Natural killer cell treated with Interleukin-12 subunit alpha and Interleukin-12 subunit beta and Interleukin-15 and Interleukin-18, amount 100 ng/mL, for 72 hours (primary cell): ENCODE measurements around the gene ASB7. TPM values are rescaled to one million over a fixed set of nuclear protein-coding genes. Genes with fewer than 3 reads are reported as not detected.
"Not testable (repeated sequence)": the region's sequence is repeated elsewhere in the genome, so short reads cannot be mapped to it uniquely, and the experiment has no call there.

ENCODE experiments used
- ATAC-seq, 2 donors: fragments of 150-1000 bp; cut with Tn5 transposase in 1 of 2; sonication (Bioruptor Pico), chemical (Tn5 transposase) in 1 of 2; 2 replicates each; pipeline ENCODE4 v1.10.0; 2021
- DNase-seq: peaks from one replicate; pipeline ENCODE4 v3.0.0; 2022; ENCODE audit warnings: low spot score
- H3K27ac Mint-ChIP-seq, 2 donors: 1 replicate in 1 of 2; 2 replicates in 1 of 2; pipeline ENCODE4 v1.8.0; 2022; ENCODE audit warnings: mixed read lengths in 2 of 2, mild to moderate bottlenecking in 1 of 2, moderate library complexity in 1 of 2
- H3K27me3 Mint-ChIP-seq, 2 donors: 1 replicate in 1 of 2; 2 replicates in 1 of 2; pipeline ENCODE4 v1.8.0; 2022; ENCODE audit warnings: mixed read lengths in 2 of 2
- H3K36me3 Mint-ChIP-seq: one replicate; pipeline ENCODE4 v1.8.0; 2022; ENCODE audit warnings: mixed read lengths
- H3K4me1 Mint-ChIP-seq, 2 donors: 1 replicate in 1 of 2; 2 replicates in 1 of 2; pipeline ENCODE4 v1.8.0; 2022; ENCODE audit warnings: low read depth in 2 of 2, mixed read lengths in 2 of 2, mild to moderate bottlenecking in 1 of 2
- H3K4me3 Mint-ChIP-seq: one replicate; pipeline ENCODE4 v1.8.0; 2022; ENCODE audit warnings: mixed read lengths
- H3K9me3 Mint-ChIP-seq: 2 replicates; pipeline ENCODE4 v1.8.0; 2022; ENCODE audit warnings: mixed read lengths
- total RNA-seq, 2 donors: library from RNA; stranded (reverse); gene quantifications; one replicate each; pipeline ENCODE4 v1.2.3, GENCODE V29; 2022

Gene ASB7
- total RNA-seq, 2 donors from 2014 or later = 18.9 to 19.2 TPM

DNA sequence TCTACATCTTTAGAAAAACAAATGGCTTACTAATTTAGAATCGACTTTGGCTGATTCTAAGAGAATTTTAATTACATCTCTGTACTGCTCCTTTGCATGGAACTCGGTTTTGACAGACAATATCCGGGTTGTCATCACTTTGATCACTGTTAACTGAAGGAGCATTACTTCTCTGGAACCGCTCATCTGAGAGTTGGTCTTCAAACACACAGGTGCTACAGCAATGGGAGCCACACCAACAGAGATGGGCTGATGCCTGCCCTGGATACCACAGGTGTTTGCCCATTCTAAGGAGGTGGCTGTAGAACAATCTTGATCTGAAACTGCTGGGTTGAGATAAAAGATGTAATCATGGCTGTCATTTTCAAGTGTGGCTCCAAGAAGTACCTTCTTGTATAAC is 22.0 kb upstream of the ASB7 start:
- no peak for ATAC-seq
- Mint-ChIP-seq H3K27me3 (no peaks in the 10 kb centered on the region), H3K27ac (no peak overlapping the region), H3K36me3 (peaks cover 16% of the 10 kb centered on the region), H3K9me3 (peaks cover 12% of the 10 kb centered on the region), H3K4me3 (no peak overlapping the region), H3K4me1 (peaks cover 18 to 26% of the 10 kb centered on the region in 2 donors)
- no peak for DNase-seq

- Mint-ChIP-seq H3K27ac (no peak overlapping the region), H3K4me1 (peaks cover 29% of the 10 kb centered on the region in 2 donors), H3K36me3 (peaks cover 18% of the 10 kb centered on the region), H3K4me3 (no peak overlapping the region), H3K27me3 (no peaks in the 10 kb centered on the region), H3K9me3 (no peaks in the 10 kb centered on the region)
- DNase-seq = no peak
- no peak for ATAC-seq
These were observed 13.6 kb upstream of the ASB7 start for GRCh38 chr15:100588638-100589242.

- H3K27me3 Mint-ChIP-seq, H3K9me3 Mint-ChIP-seq, DNase-seq, H3K4me3 Mint-ChIP-seq, ATAC-seq: not testable (repeated sequence)
- H3K27ac Mint-ChIP-seq = peak overlapping the region; percentile 23 to 36
- peaks cover 30 to 35% of the 10 kb centered on the region in 2 donors for H3K4me1 Mint-ChIP-seq
- peaks cover 19% of the 10 kb centered on the region for H3K36me3 Mint-ChIP-seq
These were observed 11.2 kb upstream of the ASB7 start for GRCh38 chr15:100591163-100591562.

DNA sequence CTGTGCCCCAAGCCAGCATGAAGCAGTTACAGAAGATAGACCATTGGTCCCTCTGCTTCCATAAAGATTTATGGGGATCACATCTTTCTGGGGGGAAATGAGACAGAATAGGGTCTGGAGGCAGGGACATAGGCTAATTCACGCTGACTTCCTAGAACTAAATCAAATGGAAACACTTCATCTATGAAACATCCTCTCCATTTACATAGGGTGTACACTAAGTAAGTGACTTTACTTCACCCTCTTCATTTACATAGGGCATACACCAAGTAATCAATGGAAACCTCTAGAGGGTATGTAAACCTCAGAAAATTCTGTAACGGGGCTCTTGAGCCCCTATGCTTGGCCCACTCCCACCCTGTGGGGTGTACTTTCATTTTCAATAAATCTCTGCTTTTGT is 10.6 kb upstream of the ASB7 start:
- Mint-ChIP-seq H3K4me1 (peaks cover 31 to 42% of the 10 kb centered on the region in 2 donors), H3K36me3 (peaks cover 19% of the 10 kb centered on the region), H3K9me3 (no peaks in the 10 kb centered on the region), H3K27ac (peak overlapping the region; percentile 23 to 36), H3K4me3 (peak overlapping the region; percentile 18), H3K27me3 (no peaks in the 10 kb centered on the region)
- no peak for DNase-seq
- ATAC-seq = no peak

DNA sequence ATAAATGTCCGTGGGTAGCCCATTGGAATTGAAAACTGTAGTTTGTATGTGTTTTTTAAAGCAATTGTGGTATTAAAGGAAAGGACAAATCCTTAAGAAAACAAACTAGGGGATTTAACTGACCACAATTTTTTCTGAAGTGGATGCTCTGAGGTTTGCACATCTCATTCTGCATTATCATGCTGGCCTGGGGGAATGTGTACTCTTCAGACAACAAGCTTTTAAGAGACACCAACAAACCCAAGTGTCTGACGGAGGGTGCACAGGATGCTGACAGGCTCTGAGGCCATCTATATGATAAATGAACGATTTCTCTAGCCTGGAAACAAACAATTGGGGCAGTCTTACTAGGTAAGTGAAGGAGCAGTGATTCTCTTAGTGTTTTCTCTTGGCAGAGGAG is 9.5 kb upstream of the ASB7 start:
- peaks cover 39 to 45% of the 10 kb centered on the region in 2 donors for H3K4me1 Mint-ChIP-seq

DNA sequence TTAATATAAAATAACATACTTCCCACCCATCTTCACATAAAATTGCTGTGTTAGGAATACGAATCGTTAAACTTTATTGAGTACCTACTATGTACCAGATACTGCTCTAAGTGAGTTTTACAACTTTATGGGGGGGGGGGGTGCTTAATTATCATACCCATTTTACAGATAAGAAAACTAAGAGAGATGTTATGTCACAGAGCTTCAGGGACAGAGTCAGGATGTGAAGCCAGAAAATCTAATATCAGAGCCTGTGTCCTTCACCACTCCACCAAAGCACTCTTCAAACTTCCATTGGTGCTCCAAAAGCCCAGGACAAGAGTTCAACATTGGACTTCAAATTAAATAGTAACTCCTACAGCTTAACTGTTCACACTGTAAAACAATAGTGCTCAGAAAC is 9.0 kb upstream of the ASB7 start:
- Mint-ChIP-seq H3K9me3 (no peaks in the 10 kb centered on the region), H3K27me3 (no peaks in the 10 kb centered on the region), H3K36me3 (peaks cover 12% of the 10 kb centered on the region), H3K4me1 (peaks cover 42 to 47% of the 10 kb centered on the region in 2 donors), H3K27ac (peak overlapping the region in 1 of 2 donors; percentile 23), H3K4me3 (no peak overlapping the region)
- no peak for DNase-seq
- no peak for ATAC-seq

More for the DNA sequence above, 9.5 kb upstream of the ASB7 start:
- H3K27me3 Mint-ChIP-seq = no peaks in the 10 kb centered on the region
- H3K4me3 Mint-ChIP-seq = no peak overlapping the region
- H3K27ac Mint-ChIP-seq = peak overlapping the region in 1 of 2 donors; percentile 23
- no peak for ATAC-seq
- H3K9me3 Mint-ChIP-seq = no peaks in the 10 kb centered on the region
- DNase-seq = no peak
- peaks cover 15% of the 10 kb centered on the region for H3K36me3 Mint-ChIP-seq

DNA sequence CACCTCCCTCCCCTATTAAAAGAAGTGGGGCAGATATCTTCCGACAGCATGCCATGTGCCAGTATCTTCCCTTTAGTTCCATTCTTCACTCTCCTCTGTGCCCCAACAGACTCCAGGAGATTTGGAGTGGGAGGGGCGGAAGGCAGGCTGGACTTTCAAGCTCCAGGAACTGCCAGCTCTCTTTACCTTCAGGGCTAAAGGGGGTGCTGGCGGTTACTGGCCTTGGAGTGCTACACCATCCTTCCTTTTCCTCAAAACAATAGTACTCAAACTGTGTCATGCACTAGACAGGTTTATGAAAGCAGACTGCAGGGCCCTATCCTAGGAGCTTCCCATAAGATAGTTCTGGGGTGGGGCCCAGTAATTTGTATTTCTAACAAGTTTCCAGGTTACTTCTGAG is 6.4 kb upstream of the ASB7 start:
- peak overlapping the region in 1 of 2 donors; percentile 83 for H3K27ac Mint-ChIP-seq
- H3K36me3 Mint-ChIP-seq = peaks cover 6% of the 10 kb centered on the region
- ATAC-seq (no peak), DNase-seq (no peak)
- no peaks in the 10 kb centered on the region for H3K27me3 Mint-ChIP-seq
- no peaks in the 10 kb centered on the region for H3K9me3 Mint-ChIP-seq
- peaks cover 43 to 52% of the 10 kb centered on the region in 2 donors for H3K4me1 Mint-ChIP-seq
- peak overlapping the region; percentile 81 for H3K4me3 Mint-ChIP-seq

DNA sequence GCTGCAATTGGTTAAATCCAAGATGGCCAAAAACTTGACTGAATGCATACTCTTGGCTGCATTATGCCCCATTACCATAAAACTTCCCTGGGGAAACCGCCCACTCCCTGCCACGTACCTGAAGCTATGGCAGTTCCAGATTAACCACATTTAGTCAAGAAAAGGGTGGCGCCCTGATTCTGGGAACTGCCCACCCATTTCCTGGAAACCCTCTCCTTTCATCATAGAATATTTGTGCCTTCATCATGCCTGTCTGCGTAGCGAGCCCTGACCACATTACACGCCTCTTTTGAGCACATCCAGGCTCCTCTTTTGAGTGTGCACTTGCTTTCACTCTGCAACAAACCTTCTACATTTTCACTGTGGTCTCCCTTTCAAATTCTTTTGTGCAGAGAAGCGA is 5.6 kb upstream of the ASB7 start:
- ATAC-seq = peak; percentile 95 to 97
- no peaks in the 10 kb centered on the region for H3K27me3 Mint-ChIP-seq
- peak overlapping the region in 1 of 2 donors; percentile 83 for H3K27ac Mint-ChIP-seq
- DNase-seq = peak; percentile 95
- no peaks in the 10 kb centered on the region for H3K9me3 Mint-ChIP-seq
- H3K4me1 Mint-ChIP-seq = peaks cover 40 to 44% of the 10 kb centered on the region in 2 donors
- H3K4me3 Mint-ChIP-seq = peak overlapping the region; percentile 81
- H3K36me3 Mint-ChIP-seq = peaks cover 6% of the 10 kb centered on the region

DNA sequence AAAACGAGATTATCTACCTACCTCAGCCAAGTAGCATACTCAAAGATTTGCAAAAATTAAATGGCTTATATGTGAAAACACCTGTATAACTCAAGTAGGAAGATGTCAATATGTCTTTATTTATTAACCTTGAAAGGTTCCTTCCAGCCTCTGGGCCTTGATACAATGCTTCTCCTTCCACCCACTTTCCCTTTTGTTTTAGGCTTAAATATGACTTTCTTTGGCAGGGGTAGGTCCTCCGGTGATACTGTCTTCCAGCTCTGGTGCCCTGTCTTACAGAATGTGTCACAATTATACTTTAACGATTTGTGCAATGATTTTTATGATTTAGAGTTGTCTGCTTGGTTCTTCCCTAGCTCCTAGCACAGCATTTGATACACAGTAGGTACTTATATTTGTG is 4.5 kb upstream of the ASB7 start:
- Mint-ChIP-seq H3K4me1 (peaks cover 35 to 38% of the 10 kb centered on the region in 2 donors), H3K36me3 (peaks cover 6% of the 10 kb centered on the region), H3K4me3 (peak overlapping the region; percentile 81), H3K9me3 (no peaks in the 10 kb centered on the region), H3K27me3 (no peaks in the 10 kb centered on the region), H3K27ac (peak overlapping the region in 1 of 2 donors; percentile 83)
- ATAC-seq (no peak), DNase-seq (no peak)

DNA sequence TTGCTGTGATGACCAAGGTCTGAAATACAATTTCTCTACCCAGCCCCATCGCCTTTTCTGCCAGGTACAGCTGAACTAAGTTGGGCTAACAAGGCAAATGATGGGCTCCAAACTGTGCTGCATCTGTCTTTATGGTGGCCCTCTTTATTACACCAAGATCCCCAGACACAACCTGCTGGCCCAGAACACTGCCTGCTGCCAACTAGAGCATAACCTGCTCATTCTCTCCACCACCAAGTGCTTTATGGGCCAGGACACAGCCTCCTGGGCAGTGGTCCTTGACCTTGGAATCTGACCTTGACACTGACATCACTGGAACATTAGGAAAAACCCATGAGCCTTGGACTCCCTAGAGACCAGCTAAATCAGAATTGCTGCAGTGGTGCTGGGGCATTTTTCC is 3.7 kb upstream of the ASB7 start:
- peak overlapping the region; percentile 18 for H3K4me3 Mint-ChIP-seq
- no peaks in the 10 kb centered on the region for H3K9me3 Mint-ChIP-seq
- H3K27ac Mint-ChIP-seq = peak overlapping the region in 1 of 2 donors; percentile 83
- peaks cover 6% of the 10 kb centered on the region for H3K36me3 Mint-ChIP-seq
- ATAC-seq (no peak), DNase-seq (no peak)
- peaks cover 37 to 45% of the 10 kb centered on the region in 2 donors for H3K4me1 Mint-ChIP-seq
- H3K27me3 Mint-ChIP-seq = no peaks in the 10 kb centered on the region

GRCh38 chr15:100601163-100601562 is 1.2 kb upstream of the ASB7 start:
- ATAC-seq = no peak
- H3K27me3 Mint-ChIP-seq = no peaks in the 10 kb centered on the region
- H3K4me1 Mint-ChIP-seq = peaks cover 37 to 49% of the 10 kb centered on the region in 2 donors
- H3K9me3 Mint-ChIP-seq = no peaks in the 10 kb centered on the region
- DNase-seq = no peak
- no peak overlapping the region for H3K4me3 Mint-ChIP-seq
- H3K27ac Mint-ChIP-seq = no peak overlapping the region
- H3K36me3 Mint-ChIP-seq = peaks cover 5% of the 10 kb centered on the region

- Mint-ChIP-seq H3K27ac (no peak overlapping the region), H3K4me1 (peaks cover 37 to 45% of the 10 kb centered on the region in 2 donors), H3K4me3 (no peak overlapping the region), H3K27me3 (no peaks in the 10 kb centered on the region), H3K9me3 (no peaks in the 10 kb centered on the region), H3K36me3 (peaks cover 6% of the 10 kb centered on the region)
- DNase-seq = no peak
- ATAC-seq = peak in 1 of 2 donors; percentile 10
These were observed 749 bp upstream of the ASB7 start for GRCh38 chr15:100601617-100602063.

- H3K4me3 Mint-ChIP-seq = no peak overlapping the region
- no peaks in the 10 kb centered on the region for H3K9me3 Mint-ChIP-seq
- peaks cover 6% of the 10 kb centered on the region for H3K36me3 Mint-ChIP-seq
- peak; percentile 11 to 62 for ATAC-seq
- peak; percentile 78 for DNase-seq
- no peaks in the 10 kb centered on the region for H3K27me3 Mint-ChIP-seq
- no peak overlapping the region for H3K27ac Mint-ChIP-seq
- H3K4me1 Mint-ChIP-seq = peaks cover 29 to 34% of the 10 kb centered on the region in 2 donors
These were observed 519 bp downstream of the ASB7 start for GRCh38 chr15:100602823-100603393.

DNA sequence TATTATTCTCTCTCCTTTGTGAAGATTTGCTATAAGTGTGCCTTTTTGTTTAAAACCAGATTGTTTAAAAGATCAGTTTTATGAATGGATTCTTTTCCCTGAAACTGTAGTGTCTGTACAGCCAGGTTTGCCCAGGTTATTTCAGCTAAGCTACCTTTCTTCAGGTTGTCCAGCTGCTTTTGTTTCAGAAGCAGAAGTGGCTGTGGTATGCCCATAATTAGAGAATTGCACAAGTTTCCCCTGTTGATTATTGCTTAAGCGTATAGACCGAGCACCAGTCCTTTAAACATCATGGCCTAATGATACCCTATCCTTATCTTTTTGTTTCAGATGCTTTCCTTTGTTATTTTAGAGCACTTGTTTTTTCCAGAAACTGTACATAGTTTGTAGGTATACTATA is 10.2 kb downstream of the ASB7 start:
- Mint-ChIP-seq H3K27ac (no peak overlapping the region), H3K4me3 (no peak overlapping the region), H3K4me1 (peaks cover 4 to 5% of the 10 kb centered on the region in 2 donors), H3K9me3 (no peaks in the 10 kb centered on the region), H3K36me3 (peaks cover 12% of the 10 kb centered on the region), H3K27me3 (no peaks in the 10 kb centered on the region)
- DNase-seq = no peak
- no peak for ATAC-seq
